ENCODE results near the gene MDC1. TPM values are rescaled to one million over a fixed set of nuclear protein-coding genes. Genes with fewer than 3 reads are reported as not detected.

The MDC1 gene
- total and polyA plus RNA-seq, 2 of the 13 experiments (the other 11 are each of a cell fraction or from before 2014, with no cell fraction given) = 8.4 to 14.0 TPM

- TF ChIP-seq ZNF761 (CRISPR knock-in tag; conservative IDR thresholded peaks at IDR 0.05) (no peak), GMEB2 (CRISPR knock-in tag; IDR thresholded peaks at IDR 0.05; ENCODE audit: low read depth) (no peak), AKAP8 (CRISPR knock-in tag; IDR thresholded peaks at IDR 0.05) (no peak), ZNF782 (CRISPR knock-in tag; IDR thresholded peaks at IDR 0.05; ENCODE audit: borderline replicate concordance) (no peak), ZNF788 (CRISPR knock-in tag; IDR thresholded peaks at IDR 0.05; ENCODE audit: borderline replicate concordance) (no peak), ADNP (CRISPR knock-in tag; IDR thresholded peaks at IDR 0.05) (no peak), ZNF512B (CRISPR knock-in tag; IDR thresholded peaks at IDR 0.05; ENCODE audit: borderline replicate concordance) (no peak), UBTF (CRISPR knock-in tag; IDR thresholded peaks at IDR 0.05) (no peak), FOXA3 (CRISPR knock-in tag; IDR thresholded peaks at IDR 0.05) (0 out of 2 replicates have a peak, but pooled peaks have one; percentile 37), MAFG (CRISPR knock-in tag; IDR thresholded peaks at IDR 0.05) (no peak), SOX6 (IDR thresholded peaks at IDR 0.05) (no peak), SOX6 (CRISPR knock-in tag; IDR thresholded peaks at IDR 0.05) (no peak), ERF (CRISPR knock-in tag; IDR thresholded peaks at IDR 0.05) (no peak), CREB3 (CRISPR knock-in tag; IDR thresholded peaks at IDR 0.05) (no peak), ZNF567 (CRISPR knock-in tag; IDR thresholded peaks at IDR 0.05; ENCODE audit: borderline replicate concordance) (no peak), ZNF317 (CRISPR knock-in tag; IDR thresholded peaks at IDR 0.05) (no peak), SMAD1 (CRISPR knock-in tag; IDR thresholded peaks at IDR 0.05; ENCODE audit: borderline replicate concordance, low read depth) (no peak), ZNF33A (CRISPR knock-in tag; IDR thresholded peaks at IDR 0.05; ENCODE audit: borderline replicate concordance) (no peak), RAD21 (CRISPR knock-in tag; IDR thresholded peaks at IDR 0.05) (0 out of 2 replicates have a peak, but pooled peaks have one; percentile 37), ZNF546 (CRISPR knock-in tag; conservative IDR thresholded peaks at IDR 0.05) (no peak), MXD3 (CRISPR knock-in tag; IDR thresholded peaks at IDR 0.05) (no peak), NFKB2 (CRISPR knock-in tag; IDR thresholded peaks at IDR 0.05; ENCODE audit: borderline replicate concordance) (no peak), HDAC2 (CRISPR knock-in tag; IDR thresholded peaks at IDR 0.05) (0 out of 2 replicates have a peak, but pooled peaks have one; percentile 16)
Measured at GRCh38 chr6:30670760-30671527, 46.1 kb downstream of the MDC1 start (continued).

Data from HepG2 (cell line).